ENCODE data around the gene MBOAT7.

DNA sequence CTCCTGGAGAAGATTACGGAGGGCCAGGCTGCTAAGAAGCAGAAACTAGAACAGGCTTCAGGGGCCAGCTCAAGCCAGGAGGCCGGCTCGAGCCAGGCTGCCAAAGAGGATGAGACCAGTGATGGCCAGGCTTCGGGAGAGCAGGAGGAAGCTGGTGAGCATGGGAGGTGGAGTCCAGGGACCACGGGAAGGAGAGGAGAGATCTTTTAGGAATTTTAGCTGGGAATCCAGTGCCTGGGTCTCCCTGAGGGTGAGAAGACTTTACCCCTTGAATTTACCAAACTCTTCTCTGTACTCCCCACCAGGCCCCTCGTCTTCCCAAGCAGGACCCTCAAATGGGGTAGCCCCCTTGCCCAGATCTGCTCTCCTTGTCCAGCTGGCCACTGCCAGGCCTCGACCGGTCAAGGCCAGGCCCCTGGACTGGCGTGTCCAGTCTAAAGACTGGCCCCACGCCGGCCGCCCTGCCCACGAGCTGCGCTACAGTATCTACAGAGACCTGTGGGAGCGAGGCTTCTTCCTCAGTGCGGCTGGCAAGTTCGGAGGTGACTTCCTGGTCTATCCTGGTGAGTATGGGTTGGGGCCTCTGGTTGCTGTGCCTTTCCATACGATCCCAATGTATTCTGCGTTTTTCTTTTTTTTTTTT, 2.6 kb upstream of the MBOAT7 start:
- TF ChIP-seq, protein P1, sequence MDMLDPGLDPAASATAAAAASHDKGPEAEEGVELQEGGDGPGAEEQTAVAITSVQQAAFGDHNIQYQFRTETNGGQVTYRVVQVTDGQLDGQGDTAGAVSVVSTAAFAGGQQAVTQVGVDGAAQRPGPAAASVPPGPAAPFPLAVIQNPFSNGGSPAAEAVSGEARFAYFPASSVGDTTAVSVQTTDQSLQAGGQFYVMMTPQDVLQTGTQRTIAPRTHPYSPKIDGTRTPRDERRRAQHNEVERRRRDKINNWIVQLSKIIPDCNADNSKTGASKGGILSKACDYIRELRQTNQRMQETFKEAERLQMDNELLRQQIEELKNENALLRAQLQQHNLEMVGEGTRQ (CRISPR knock-in tag; IDR thresholded peaks at IDR 0.05) = no peak
- TF ChIP-seq, protein P2, sequence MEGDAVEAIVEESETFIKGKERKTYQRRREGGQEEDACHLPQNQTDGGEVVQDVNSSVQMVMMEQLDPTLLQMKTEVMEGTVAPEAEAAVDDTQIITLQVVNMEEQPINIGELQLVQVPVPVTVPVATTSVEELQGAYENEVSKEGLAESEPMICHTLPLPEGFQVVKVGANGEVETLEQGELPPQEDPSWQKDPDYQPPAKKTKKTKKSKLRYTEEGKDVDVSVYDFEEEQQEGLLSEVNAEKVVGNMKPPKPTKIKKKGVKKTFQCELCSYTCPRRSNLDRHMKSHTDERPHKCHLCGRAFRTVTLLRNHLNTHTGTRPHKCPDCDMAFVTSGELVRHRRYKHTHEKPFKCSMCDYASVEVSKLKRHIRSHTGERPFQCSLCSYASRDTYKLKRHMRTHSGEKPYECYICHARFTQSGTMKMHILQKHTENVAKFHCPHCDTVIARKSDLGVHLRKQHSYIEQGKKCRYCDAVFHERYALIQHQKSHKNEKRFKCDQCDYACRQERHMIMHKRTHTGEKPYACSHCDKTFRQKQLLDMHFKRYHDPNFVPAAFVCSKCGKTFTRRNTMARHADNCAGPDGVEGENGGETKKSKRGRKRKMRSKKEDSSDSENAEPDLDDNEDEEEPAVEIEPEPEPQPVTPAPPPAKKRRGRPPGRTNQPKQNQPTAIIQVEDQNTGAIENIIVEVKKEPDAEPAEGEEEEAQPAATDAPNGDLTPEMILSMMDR (IDR thresholded peaks at IDR 0.05) = no peak
- TF ChIP-seq, protein P3, sequence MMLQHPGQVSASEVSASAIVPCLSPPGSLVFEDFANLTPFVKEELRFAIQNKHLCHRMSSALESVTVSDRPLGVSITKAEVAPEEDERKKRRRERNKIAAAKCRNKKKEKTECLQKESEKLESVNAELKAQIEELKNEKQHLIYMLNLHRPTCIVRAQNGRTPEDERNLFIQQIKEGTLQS (CRISPR knock-in tag; conservative IDR thresholded peaks at IDR 0.05) = no peak
- TF ChIP-seq, protein P4, sequence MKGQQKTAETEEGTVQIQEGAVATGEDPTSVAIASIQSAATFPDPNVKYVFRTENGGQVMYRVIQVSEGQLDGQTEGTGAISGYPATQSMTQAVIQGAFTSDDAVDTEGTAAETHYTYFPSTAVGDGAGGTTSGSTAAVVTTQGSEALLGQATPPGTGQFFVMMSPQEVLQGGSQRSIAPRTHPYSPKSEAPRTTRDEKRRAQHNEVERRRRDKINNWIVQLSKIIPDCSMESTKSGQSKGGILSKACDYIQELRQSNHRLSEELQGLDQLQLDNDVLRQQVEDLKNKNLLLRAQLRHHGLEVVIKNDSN (CRISPR knock-in tag; IDR thresholded peaks at IDR 0.05) = no peak
- no peak for TF ChIP-seq NFE2L1 (CRISPR knock-in tag; IDR thresholded peaks at IDR 0.05)
- TF ChIP-seq ZNF121 (CRISPR knock-in tag; IDR thresholded peaks at IDR 0.05) = no peak

Data from WTC11 (cell line).